GM18870 (cell line): ENCODE results near the gene TTC6.

Experiments
- ATAC-seq: cut with Tn5 transposase; IDR thresholded peaks from one replicate; pipeline ENCODE4 v1.9.1; 2021; ENCODE audit warnings: moderate library complexity; ENCODE audit not compliant: unreplicated experiment

The TTC6 gene

GRCh38 chr14:37620856-37621255 lies 25.4 kb downstream of the TTC6 start:
- no peak for ATAC-seq

DNA sequence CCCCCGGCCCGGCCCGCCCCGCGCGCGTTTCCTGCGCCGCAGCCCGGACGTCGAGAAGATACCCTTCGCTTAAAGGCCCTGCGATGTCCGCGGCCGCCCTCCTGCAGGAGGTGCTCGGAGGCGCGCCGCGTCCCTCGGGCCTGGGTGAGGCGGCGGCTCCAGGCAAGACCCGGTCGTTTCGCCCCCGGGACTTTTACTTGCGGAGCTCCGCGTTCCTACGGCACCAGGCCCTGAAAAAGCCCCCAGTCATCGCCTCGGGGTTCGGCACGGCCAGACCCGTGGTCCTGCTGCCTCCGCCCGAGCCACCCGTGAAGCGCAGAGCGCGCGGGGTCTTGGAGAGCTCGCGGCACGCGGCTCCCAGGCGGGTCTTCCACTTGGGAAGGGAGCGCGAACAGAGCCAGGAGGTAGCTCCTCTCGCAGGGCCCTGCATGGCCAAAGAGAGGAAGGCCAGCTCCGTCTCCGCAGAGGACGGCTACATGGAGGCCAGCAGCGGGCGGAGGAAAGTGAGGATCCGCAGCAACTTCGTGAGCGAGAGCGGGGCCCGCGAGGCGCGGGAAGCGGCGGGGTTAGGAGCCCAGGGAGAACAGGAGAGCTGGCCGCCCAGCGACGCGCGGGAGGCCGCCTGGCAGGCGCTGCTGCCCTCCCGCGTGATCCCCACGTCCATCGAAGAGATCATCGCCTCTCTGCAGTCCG lies 26.9 kb downstream of the TTC6 start:
- no peak for ATAC-seq

DNA sequence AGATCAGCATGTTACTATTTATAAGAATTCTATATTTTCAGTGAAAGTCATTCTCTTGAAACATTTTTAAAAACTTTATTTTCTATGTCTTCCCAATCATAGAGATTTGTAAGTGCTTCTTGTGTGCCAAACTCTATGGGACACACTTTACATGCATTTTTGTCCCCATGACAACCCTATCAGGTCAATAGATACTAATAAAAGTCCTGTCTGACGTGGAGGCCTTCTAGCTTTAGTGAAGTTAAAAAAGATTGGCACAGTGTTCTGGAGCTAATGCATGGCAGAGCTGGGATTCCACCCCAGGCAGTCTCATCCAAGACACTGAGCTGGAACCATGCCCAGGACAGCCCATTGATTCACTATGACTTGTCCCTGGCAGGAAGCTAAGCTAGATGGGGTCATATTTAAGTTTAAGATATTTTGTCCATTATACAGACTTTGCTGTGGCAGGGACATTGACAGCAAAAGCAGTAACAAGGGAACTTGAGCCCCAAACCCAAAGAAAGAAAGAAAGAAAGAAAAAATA lies 28.1 kb downstream of the TTC6 start:
- no peak for ATAC-seq

- no peak for ATAC-seq
Measured at GRCh38 chr14:37623971-37624370, 28.5 kb downstream of the TTC6 start.

DNA sequence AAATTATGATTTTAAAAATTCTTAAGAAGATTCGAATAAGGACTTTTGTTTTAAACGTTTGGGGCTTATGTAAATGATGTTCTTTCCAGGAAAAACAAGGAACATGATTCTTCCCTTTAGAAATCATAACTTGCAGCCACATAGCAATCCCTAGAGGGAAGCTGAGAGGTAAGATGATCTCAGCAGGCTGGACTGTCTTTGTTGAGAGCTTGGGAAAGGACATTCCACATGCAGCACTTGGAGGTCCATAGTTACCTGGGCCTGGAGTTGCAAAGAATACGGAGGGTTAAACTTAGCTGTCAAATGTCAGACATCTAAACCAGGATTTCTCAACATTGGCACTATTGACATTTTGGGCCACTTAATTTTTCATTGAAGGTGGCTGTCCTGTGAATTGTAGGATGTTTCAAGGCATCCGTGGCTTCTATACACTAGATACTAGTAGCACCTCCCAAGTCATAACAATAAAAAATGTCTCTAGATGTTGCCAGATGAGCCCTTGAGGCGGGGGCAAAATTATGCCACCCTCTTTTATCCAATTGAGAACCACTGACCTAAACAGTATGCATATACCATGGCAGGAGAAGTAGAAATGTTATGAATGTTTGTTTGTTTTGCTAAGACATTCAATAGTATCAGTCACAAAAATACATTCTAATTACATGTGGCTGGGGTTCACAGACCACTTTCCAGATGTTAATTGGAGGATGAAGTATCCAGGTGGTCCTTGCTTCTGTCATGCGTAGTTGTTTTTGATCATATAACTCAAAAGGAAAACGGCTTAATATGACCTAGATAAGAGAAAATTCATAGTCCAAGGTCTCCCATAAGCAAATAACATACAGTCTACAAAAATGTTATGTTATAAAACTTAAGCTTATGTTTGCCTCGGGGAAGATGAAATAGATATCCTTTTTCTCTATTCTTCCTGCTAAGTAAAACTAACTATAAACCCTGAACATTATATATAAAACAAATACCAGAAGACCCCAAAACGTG lies 30.5 kb downstream of the TTC6 start:
- ATAC-seq, result no peak

DNA sequence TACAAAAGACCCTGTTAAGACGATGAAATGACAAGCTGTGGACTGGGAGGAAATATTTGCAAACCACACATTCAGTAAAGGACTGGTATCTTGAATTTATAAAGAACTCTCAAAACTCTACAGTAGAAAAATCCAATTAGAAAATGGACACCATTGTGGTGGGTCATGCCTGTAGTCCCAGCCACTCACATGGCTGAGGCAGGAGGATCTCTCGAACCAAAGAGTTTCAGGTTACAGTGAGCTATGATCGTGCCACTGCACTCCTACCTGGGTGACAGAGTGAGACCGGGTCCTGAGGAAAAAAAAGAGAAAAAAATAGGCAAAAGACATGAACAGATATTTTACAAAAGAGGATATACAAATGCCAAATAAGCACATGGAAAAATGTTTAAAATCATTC lies 41.9 kb downstream of the TTC6 start:
- no peak for ATAC-seq

- ATAC-seq, result no peak
Measured at GRCh38 chr14:37638599-37638998, 43.2 kb downstream of the TTC6 start.

GRCh38 chr14:37641117-37641516 lies 45.7 kb downstream of the TTC6 start:
- ATAC-seq, result no peak

DNA sequence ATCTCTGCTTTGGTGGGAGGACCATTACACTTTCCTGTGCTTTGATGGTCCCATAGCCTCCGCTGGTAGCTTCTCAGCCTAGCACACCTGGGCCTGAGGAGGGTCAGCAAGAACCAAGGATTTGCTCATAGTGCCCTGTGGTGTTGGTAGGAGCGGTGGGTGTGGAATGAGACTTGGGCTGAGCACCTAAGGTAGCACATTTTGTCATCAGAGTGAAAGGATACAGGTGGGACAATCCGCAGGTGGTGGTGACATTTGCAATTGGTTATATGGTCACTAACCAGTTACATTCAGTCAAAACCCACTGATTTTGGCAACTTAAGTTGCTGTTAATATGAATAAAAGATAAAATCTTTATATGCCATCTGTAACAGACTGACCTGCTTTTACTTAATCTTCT lies 46.7 kb downstream of the TTC6 start:
- ATAC-seq, result no peak

- ATAC-seq, result no peak
Measured at GRCh38 chr14:37643701-37644100, 48.3 kb downstream of the TTC6 start.
